ENCODE results near the gene DIP2B. TPM values are rescaled to one million over a fixed set of nuclear protein-coding genes. Genes with fewer than 3 reads are reported as not detected.

Gene DIP2B
- polyA plus RNA-seq, 1 donor from 2014 or later: 44.0 TPM

GRCh38 chr12:50550530-50551223, 45.9 kb downstream of the DIP2B start (continued):
- no peak for TF ChIP-seq REST (IDR thresholded peaks at IDR 0.05; ENCODE audit: borderline replicate concordance)

DNA sequence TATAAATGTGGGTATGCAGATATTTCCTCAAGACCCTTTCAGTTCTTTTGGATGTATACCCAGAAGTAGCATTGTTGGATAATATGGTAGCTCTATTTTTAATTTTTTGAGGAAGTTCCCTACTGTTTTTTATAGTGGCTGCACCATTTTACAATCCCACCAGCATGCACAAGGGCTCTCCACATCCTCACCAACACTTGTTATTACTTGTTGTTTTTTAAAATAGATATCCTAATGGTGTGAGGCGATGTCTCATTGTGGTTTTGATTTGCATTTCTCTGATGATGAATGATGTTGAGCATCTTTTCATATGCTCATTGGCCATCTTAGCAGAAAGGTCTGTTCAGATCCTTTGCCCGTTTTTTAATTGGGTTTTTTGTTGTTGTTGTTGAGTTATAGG, 47.1 kb downstream of the DIP2B start:
- H3K27me3 ChIP-seq (ENCODE audit: insufficient read depth, low read depth, low read length): no peaks in the 10 kb centered on the region
- H2AFZ ChIP-seq (ENCODE audit: low read depth, low read length): no peak overlapping the region
- H3K9ac ChIP-seq (ENCODE audit: low read length): no peak overlapping the region
- no peaks in the 10 kb centered on the region for H3K36me3 ChIP-seq (ENCODE audit: insufficient read depth, low read length)
- no peaks in the 10 kb centered on the region for H3K9me3 ChIP-seq (ENCODE audit: low read length)
- H4K20me1 ChIP-seq (ENCODE audit: insufficient read depth): no peaks in the 10 kb centered on the region
- H3K4me2 ChIP-seq (ENCODE audit: low read length): no peak overlapping the region
- H3K9me2 ChIP-seq (ENCODE audit: insufficient read depth, low read length): no peaks in the 10 kb centered on the region
- H3K27ac ChIP-seq (ENCODE audit: low read length): no peak overlapping the region
- H3F3A ChIP-seq (ENCODE audit: insufficient read depth, low read length, poor library complexity, severe bottlenecking): no peaks in the 10 kb centered on the region
- no peak for TF ChIP-seq POLR2AphosphoS5 (IDR thresholded peaks at IDR 0.05)
- no peak for TF ChIP-seq SMC3 (conservative IDR thresholded peaks at IDR 0.05; ENCODE audit: poor library complexity)
- TF ChIP-seq TAF1 (IDR thresholded peaks at IDR 0.05; ENCODE audit: low read depth): no peak
- peaks cover 22% of the 10 kb centered on the region for H3K79me2 ChIP-seq (replicated peaks; ENCODE audit: insufficient read depth, low read length)
- no peak overlapping the region for H3K4me3 ChIP-seq (ENCODE audit: low read length)

- H3K9me2 ChIP-seq (ENCODE audit: insufficient read depth, low read length): no peaks in the 10 kb centered on the region
- no peak overlapping the region for H3K4me3 ChIP-seq (ENCODE audit: low read length)
Measured at GRCh38 chr12:50554651-50555050, 49.9 kb downstream of the DIP2B start.

More at GRCh38 chr12:50554651-50555050, 49.9 kb downstream of the DIP2B start:
- H3K9me3 ChIP-seq (ENCODE audit: low read length): no peaks in the 10 kb centered on the region
- H2AFZ ChIP-seq (ENCODE audit: low read depth, low read length): no peak overlapping the region
- no peaks in the 10 kb centered on the region for H3F3A ChIP-seq (ENCODE audit: insufficient read depth, low read length, poor library complexity, severe bottlenecking)
- H4K20me1 ChIP-seq (ENCODE audit: insufficient read depth): no peaks in the 10 kb centered on the region
- no peak for TF ChIP-seq RAD21 (conservative IDR thresholded peaks at IDR 0.05)
- no peak for TF ChIP-seq REST (IDR thresholded peaks at IDR 0.05; ENCODE audit: borderline replicate concordance)
- TF ChIP-seq POLR2AphosphoS5 (IDR thresholded peaks at IDR 0.05): no peak
- TF ChIP-seq EP300 (conservative IDR thresholded peaks at IDR 0.05; ENCODE audit: poor library complexity, severe bottlenecking): no peak
- TF ChIP-seq EZH2 (IDR thresholded peaks at IDR 0.05; ENCODE audit: borderline replicate concordance, insufficient read depth, low read length, poor library complexity, severe bottlenecking): no peak
- TF ChIP-seq, protein P1, sequence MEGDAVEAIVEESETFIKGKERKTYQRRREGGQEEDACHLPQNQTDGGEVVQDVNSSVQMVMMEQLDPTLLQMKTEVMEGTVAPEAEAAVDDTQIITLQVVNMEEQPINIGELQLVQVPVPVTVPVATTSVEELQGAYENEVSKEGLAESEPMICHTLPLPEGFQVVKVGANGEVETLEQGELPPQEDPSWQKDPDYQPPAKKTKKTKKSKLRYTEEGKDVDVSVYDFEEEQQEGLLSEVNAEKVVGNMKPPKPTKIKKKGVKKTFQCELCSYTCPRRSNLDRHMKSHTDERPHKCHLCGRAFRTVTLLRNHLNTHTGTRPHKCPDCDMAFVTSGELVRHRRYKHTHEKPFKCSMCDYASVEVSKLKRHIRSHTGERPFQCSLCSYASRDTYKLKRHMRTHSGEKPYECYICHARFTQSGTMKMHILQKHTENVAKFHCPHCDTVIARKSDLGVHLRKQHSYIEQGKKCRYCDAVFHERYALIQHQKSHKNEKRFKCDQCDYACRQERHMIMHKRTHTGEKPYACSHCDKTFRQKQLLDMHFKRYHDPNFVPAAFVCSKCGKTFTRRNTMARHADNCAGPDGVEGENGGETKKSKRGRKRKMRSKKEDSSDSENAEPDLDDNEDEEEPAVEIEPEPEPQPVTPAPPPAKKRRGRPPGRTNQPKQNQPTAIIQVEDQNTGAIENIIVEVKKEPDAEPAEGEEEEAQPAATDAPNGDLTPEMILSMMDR (IDR thresholded peaks at IDR 0.05; ENCODE audit: poor library complexity, severe bottlenecking): no peak
- no peak for TF ChIP-seq MXI1 (conservative IDR thresholded peaks at IDR 0.05; ENCODE audit: poor library complexity, severe bottlenecking)
- no peak for TF ChIP-seq TAF1 (IDR thresholded peaks at IDR 0.05; ENCODE audit: low read depth)
- TF ChIP-seq SMC3 (conservative IDR thresholded peaks at IDR 0.05; ENCODE audit: poor library complexity): no peak
- no peak overlapping the region for H3K27ac ChIP-seq (ENCODE audit: low read length)
- no peak overlapping the region for H3K4me2 ChIP-seq (ENCODE audit: low read length)
- H3K27me3 ChIP-seq (ENCODE audit: insufficient read depth, low read depth, low read length): no peaks in the 10 kb centered on the region
- H3K79me2 ChIP-seq (replicated peaks; ENCODE audit: insufficient read depth, low read length): peaks cover 18% of the 10 kb centered on the region
- no peak overlapping the region for H3K9ac ChIP-seq (ENCODE audit: low read length)
- H3K36me3 ChIP-seq (ENCODE audit: insufficient read depth, low read length): no peaks in the 10 kb centered on the region

Data from neural cell (in vitro differentiated cells).